ENCODE results near the gene PLA2G1B. TPM values are rescaled to one million over a fixed set of nuclear protein-coding genes. Genes with fewer than 3 reads are reported as not detected.
A peak's percentile ranks its signal among the peaks of the same experiment; 100 is the strongest.

The PLA2G1B gene
- total and polyA plus RNA-seq, 2 of the 13 experiments (the other 11 are each of a cell fraction or from before 2014, with no cell fraction given): 0.33 to 1.4 TPM

GRCh38 chr12:120292661-120293531 lies 34.7 kb downstream of the PLA2G1B start, which contains the start of gene RNU4-1:
TSS of gene RNU4-1 (minus strand) at chr12:120293237.
- H3K4me2 ChIP-seq (ENCODE audit: low read depth, low read length): peak within 1 kb of the TSS; percentile 91
- peak within 1 kb of the TSS; percentile 43 for H2AFZ ChIP-seq (ENCODE audit: low read length)
- no peaks in the 10 kb centered on the region for H3K79me2 ChIP-seq (ENCODE audit: insufficient read depth, low read length)
- POLR2A ChIA-PET: interaction anchor here (0.9 to 5.6 kb wide), 21 partner anchors 10 to 304 kb away, joined by 3 to 461 read pairs (median 17); partner anchors contain the start of genes BICDL1, DYNLL1, PLA2G1B and PXN
- H3K27me3 ChIP-seq (ENCODE audit: control insufficient read depth in 1 of 2, insufficient read depth in 2 of 2, low read length in 2 of 2): no peaks in the 10 kb centered on the region; a peak in 1 of 5 replicates
- BruUV-seq (replicated peaks): no TSS peak
- H3K9me3 ChIP-seq (ENCODE audit: low read length): no peaks in the 10 kb centered on the region
- in situ Hi-C loops (cut with HindIII; ENCODE audit: extremely low pct_ligation_motif_present, low pct_unique_long_range_greater_than_20kb): no loop called here
- WGBS (ENCODE audit: low lambda C conversion rate): 1% methylated on average over 25 of the region's 29 CpGs
- H3K27ac ChIP-seq (ENCODE audit: extremely low read length, insufficient read depth, low read length): peak within 1 kb of the TSS; percentile 100
- H3K9ac ChIP-seq (ENCODE audit: insufficient read depth, low read depth, low read length): peak within 1 kb of the TSS; percentile 98
- H4K20me1 ChIP-seq (ENCODE audit: insufficient read depth, low read length): no peaks in the 10 kb centered on the region
- FAIRE-seq: peak; percentile 77
- H3K4me1 ChIP-seq (ENCODE audit: insufficient read depth, low read length): peaks cover 26% of the 10 kb centered on the region; the same call in 1 of the 2 replicates
- CTCF ChIA-PET (ENCODE audit: low intra/inter-chr PET ratio, low total read pairs): no interaction called here
- peak within 1 kb of the TSS; percentile 59 to 74 (median 71) for H3K4me3 ChIP-seq (replicated peaks in 1 of 3; ENCODE audit: insufficient read depth in 1 of 3, low read depth in 2 of 3, low read length in 3 of 3)
- no peaks in the 10 kb centered on the region for H3K36me3 ChIP-seq (replicated peaks in 1 of 2; ENCODE audit: control insufficient read depth in 1 of 2, insufficient read depth in 2 of 2, low read length in 2 of 2)
- DNase-seq (ENCODE audit: low spot score): peak; percentile 93
- peak; percentile 45 for ATAC-seq
- intact Hi-C loops (cut with micrococcal nuclease; ENCODE audit: unreplicated experiment): no loop called here
- TF ChIP-seq MXD4 (CRISPR knock-in tag; IDR thresholded peaks at IDR 0.05) (no peak; the same call in 1 of the 2 replicates), RAD51 (IDR thresholded peaks at IDR 0.05; ENCODE audit: borderline replicate concordance) (no peak), PRPF4 (IDR thresholded peaks at IDR 0.05; ENCODE audit: low read depth, low read length, poor library complexity, severe bottlenecking) (no peak), SYNCRIP (IDR thresholded peaks at IDR 0.05; ENCODE audit: insufficient read depth, low read depth, low read length) (no peak), REXO4 (CRISPR knock-in tag; IDR thresholded peaks at IDR 0.05; ENCODE audit: borderline replicate concordance) (no peak), ZNF326 (CRISPR knock-in tag; IDR thresholded peaks at IDR 0.05; ENCODE audit: borderline replicate concordance) (no peak), ZNF782 (CRISPR knock-in tag; IDR thresholded peaks at IDR 0.05; ENCODE audit: borderline replicate concordance) (no peak), CERS6 (CRISPR knock-in tag; IDR thresholded peaks at IDR 0.05) (no peak), ZNF737 (CRISPR knock-in tag; IDR thresholded peaks at IDR 0.05; ENCODE audit: borderline replicate concordance) (no peak), HDAC2 (CRISPR knock-in tag; IDR thresholded peaks at IDR 0.05) (peak; percentile 68; the same call in 1 of the 2 replicates), SMAD9 (CRISPR knock-in tag; IDR thresholded peaks at IDR 0.05) (no peak)
- TF ChIP-seq, protein P1, sequence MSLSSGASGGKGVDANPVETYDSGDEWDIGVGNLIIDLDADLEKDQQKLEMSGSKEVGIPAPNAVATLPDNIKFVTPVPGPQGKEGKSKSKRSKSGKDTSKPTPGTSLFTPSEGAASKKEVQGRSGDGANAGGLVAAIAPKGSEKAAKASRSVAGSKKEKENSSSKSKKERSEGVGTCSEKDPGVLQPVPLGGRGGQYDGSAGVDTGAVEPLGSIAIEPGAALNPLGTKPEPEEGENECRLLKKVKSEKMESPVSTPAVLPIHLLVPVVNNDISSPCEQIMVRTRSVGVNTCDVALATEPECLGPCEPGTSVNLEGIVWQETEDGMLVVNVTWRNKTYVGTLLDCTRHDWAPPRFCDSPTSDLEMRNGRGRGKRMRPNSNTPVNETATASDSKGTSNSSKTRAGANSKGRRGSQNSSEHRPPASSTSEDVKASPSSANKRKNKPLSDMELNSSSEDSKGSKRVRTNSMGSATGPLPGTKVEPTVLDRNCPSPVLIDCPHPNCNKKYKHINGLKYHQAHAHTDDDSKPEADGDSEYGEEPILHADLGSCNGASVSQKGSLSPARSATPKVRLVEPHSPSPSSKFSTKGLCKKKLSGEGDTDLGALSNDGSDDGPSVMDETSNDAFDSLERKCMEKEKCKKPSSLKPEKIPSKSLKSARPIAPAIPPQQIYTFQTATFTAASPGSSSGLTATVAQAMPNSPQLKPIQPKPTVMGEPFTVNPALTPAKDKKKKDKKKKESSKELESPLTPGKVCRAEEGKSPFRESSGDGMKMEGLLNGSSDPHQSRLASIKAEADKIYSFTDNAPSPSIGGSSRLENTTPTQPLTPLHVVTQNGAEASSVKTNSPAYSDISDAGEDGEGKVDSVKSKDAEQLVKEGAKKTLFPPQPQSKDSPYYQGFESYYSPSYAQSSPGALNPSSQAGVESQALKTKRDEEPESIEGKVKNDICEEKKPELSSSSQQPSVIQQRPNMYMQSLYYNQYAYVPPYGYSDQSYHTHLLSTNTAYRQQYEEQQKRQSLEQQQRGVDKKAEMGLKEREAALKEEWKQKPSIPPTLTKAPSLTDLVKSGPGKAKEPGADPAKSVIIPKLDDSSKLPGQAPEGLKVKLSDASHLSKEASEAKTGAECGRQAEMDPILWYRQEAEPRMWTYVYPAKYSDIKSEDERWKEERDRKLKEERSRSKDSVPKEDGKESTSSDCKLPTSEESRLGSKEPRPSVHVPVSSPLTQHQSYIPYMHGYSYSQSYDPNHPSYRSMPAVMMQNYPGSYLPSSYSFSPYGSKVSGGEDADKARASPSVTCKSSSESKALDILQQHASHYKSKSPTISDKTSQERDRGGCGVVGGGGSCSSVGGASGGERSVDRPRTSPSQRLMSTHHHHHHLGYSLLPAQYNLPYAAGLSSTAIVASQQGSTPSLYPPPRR (CRISPR knock-in tag; IDR thresholded peaks at IDR 0.05; ENCODE audit: borderline replicate concordance): no peak; the same call in 1 of the 2 replicates
- TF ChIP-seq, protein P2, sequence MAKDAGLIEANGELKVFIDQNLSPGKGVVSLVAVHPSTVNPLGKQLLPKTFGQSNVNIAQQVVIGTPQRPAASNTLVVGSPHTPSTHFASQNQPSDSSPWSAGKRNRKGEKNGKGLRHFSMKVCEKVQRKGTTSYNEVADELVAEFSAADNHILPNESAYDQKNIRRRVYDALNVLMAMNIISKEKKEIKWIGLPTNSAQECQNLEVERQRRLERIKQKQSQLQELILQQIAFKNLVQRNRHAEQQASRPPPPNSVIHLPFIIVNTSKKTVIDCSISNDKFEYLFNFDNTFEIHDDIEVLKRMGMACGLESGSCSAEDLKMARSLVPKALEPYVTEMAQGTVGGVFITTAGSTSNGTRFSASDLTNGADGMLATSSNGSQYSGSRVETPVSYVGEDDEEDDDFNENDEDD (CRISPR knock-in tag; IDR thresholded peaks at IDR 0.05; ENCODE audit: borderline replicate concordance): peak; percentile 44; the same call in 1 of the 2 replicates
- TF ChIP-seq, protein P3, sequence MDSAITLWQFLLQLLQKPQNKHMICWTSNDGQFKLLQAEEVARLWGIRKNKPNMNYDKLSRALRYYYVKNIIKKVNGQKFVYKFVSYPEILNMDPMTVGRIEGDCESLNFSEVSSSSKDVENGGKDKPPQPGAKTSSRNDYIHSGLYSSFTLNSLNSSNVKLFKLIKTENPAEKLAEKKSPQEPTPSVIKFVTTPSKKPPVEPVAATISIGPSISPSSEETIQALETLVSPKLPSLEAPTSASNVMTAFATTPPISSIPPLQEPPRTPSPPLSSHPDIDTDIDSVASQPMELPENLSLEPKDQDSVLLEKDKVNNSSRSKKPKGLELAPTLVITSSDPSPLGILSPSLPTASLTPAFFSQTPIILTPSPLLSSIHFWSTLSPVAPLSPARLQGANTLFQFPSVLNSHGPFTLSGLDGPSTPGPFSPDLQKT (CRISPR knock-in tag; IDR thresholded peaks at IDR 0.05; ENCODE audit: borderline replicate concordance): peak; percentile 68
